PFSK-1 (cell line): Measurements from ENCODE around the gene CEP70.

Experiments
- FOXP2 ChIP-seq: optimal IDR thresholded peaks from 2 replicates; pipeline ENCODE3; 2011; ENCODE audit warnings: borderline replicate concordance, control low read depth, inconsistent platforms; ENCODE audit not compliant: insufficient read depth; ENCODE audit errors: extremely low read length, extremely low read depth
- POLR2AphosphoS5 ChIP-seq: IDR thresholded peaks from 2 replicates; pipeline ENCODE4 v1.6.1; 2012; ENCODE audit warnings: low read depth, mild to moderate bottlenecking, control low read depth, low read length, moderate library complexity
- REST ChIP-seq, 2 experiments: IDR thresholded peaks; 2 replicates each; pipeline versions ENCODE4 v1.6.1 to v1.8.0; 2011 to 2012; ENCODE audit warnings: low read depth in 2 of 2, low read length in 2 of 2, control low read depth in 1 of 2, inconsistent platforms in 1 of 2, mild to moderate bottlenecking in 1 of 2, moderate library complexity in 1 of 2; ENCODE audit not compliant: insufficient read depth in 1 of 2
- SIN3A ChIP-seq: IDR thresholded peaks from 2 replicates; pipeline ENCODE4 v1.6.1; 2012; ENCODE audit warnings: mild to moderate bottlenecking, low read length, moderate library complexity, borderline replicate concordance; ENCODE audit not compliant: insufficient read depth
- TAF1 ChIP-seq: IDR thresholded peaks from 2 replicates; pipeline ENCODE4 v1.6.1; 2012; ENCODE audit warnings: low read length, control low read depth, borderline replicate concordance; ENCODE audit not compliant: insufficient read depth

The CEP70 gene

GRCh38 chr3:138496436-138496835 lies 97.6 kb downstream of the CEP70 start:
- no peak for TF ChIP-seq POLR2AphosphoS5
- no peak for TF ChIP-seq REST (IDR thresholded peaks at IDR 0.05; ENCODE audit: insufficient read depth in 1 of 2, low read depth in 2 of 2, low read length in 2 of 2)

DNA sequence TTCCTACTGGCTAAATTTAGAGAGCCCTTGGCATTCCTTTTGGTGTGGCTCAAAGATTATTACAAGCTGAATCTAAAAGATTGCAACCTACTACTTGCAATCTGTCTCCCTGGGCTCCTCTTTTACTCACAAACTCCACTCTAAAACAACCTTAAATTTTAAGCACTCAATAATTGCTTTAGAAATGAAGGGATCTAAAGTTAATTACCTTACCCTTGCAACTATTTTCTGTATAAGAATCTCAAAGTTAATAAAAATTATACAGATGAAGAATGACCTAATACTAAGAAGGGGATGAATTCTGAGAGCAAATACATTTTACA lies 99.5 kb downstream of the CEP70 start:
- no peak for TF ChIP-seq FOXP2
- no peak for TF ChIP-seq REST (IDR thresholded peaks at IDR 0.05; ENCODE audit: insufficient read depth in 1 of 2, low read depth in 2 of 2, low read length in 2 of 2)
- no peak for TF ChIP-seq SIN3A
- TF ChIP-seq POLR2AphosphoS5, result no peak
- no peak for TF ChIP-seq TAF1

- TF ChIP-seq TAF1 (no peak), REST (IDR thresholded peaks at IDR 0.05; ENCODE audit: insufficient read depth in 1 of 2, low read depth in 2 of 2, low read length in 2 of 2) (no peak), POLR2AphosphoS5 (no peak), FOXP2 (no peak), SIN3A (no peak)
These were observed 100.1 kb downstream of the CEP70 start for GRCh38 chr3:138493804-138494606.

GRCh38 chr3:138492980-138493675 lies 100.9 kb downstream of the CEP70 start:
- TF ChIP-seq TAF1 (no peak), FOXP2 (no peak), REST (IDR thresholded peaks at IDR 0.05; ENCODE audit: insufficient read depth in 1 of 2, low read depth in 2 of 2, low read length in 2 of 2) (no peak), POLR2AphosphoS5 (no peak), SIN3A (no peak)
